OCI-LY7 (cell line): ENCODE measurements around the gene TYW1. TPM values are rescaled to one million over a fixed set of nuclear protein-coding genes. Genes with fewer than 3 reads are reported as not detected.
"Not testable (repeated sequence)": the region's sequence is repeated elsewhere in the genome, so short reads cannot be mapped to it uniquely, and the experiment has no call there.

Experiments
- BruUV-seq: library from RNA; stranded (reverse); fragments of 400-500 nt; replicated peaks from 2 replicates; lab custom pipeline; 2021; lab: Mats Ljungman, UMichigan
- CTCF ChIA-PET: fragments of 300-600 bp; sonication (Branson Sonifier 250); formaldehyde crosslinking; loops from one replicate; lab custom pipeline; 2022; ENCODE audit warnings: antibody characterized with exemption; ENCODE audit not compliant: unreplicated experiment; lab: Charles Lee
- POLR2A ChIA-PET: fragments of 300-600 bp; sonication (Branson Sonifier 250); formaldehyde crosslinking; loops from one replicate; lab custom pipeline; 2022; ENCODE audit warnings: antibody characterized with exemption; lab: Charles Lee
- DNase-seq: peaks from one replicate; pipeline ENCODE4 v3.0.0-alpha.2; 2015; ENCODE audit warnings: low spot score
- H2AFZ ChIP-seq: fragments of 200-600 bp; sonication (generic), shearing (Covaris generic); 2 replicates; pipeline ENCODE4 v1.6.1; 2014; ENCODE audit warnings: mild to moderate bottlenecking, antibody characterized with exemption, low read length, moderate library complexity
- H3K27ac ChIP-seq: fragments of 200-600 bp; sonication (generic); 2 replicates; pipeline ENCODE4 v1.5.1; 2014; ENCODE audit warnings: mixed run types, low read depth, mild to moderate bottlenecking, moderate library complexity, low read length, inconsistent platforms; ENCODE audit not compliant: poor library complexity, severe bottlenecking
- H3K36me3 ChIP-seq: fragments of 200-600 bp; sonication (generic); 2 replicates; pipeline ENCODE4 v1.6.1; 2014; ENCODE audit warnings: mild to moderate bottlenecking, antibody characterized with exemption, low read length, moderate library complexity, mixed read lengths; ENCODE audit not compliant: insufficient read depth
- H3K4me1 ChIP-seq: fragments of 200-600 bp; sonication (generic); 2 replicates; pipeline ENCODE4 v1.5.1; 2014; ENCODE audit warnings: mild to moderate bottlenecking, low read length; ENCODE audit not compliant: insufficient read depth, poor library complexity, severe bottlenecking
- H3K4me2 ChIP-seq: fragments of 200-600 bp; sonication (generic); 2 replicates; pipeline ENCODE4 v1.6.1; 2014; ENCODE audit warnings: mild to moderate bottlenecking, low read length
- H3K4me3 ChIP-seq: fragments of 200-600 bp; sonication (generic); 2 replicates; pipeline ENCODE4 v1.5.1; 2014; ENCODE audit warnings: mild to moderate bottlenecking, low read depth, low read length; ENCODE audit not compliant: poor library complexity, severe bottlenecking
- H3K79me2 ChIP-seq: fragments of 200-600 bp; sonication (generic); 2 replicates; pipeline ENCODE4 v1.6.1; 2016; ENCODE audit warnings: low read depth, mild to moderate bottlenecking, low read length, moderate library complexity, mixed read lengths; ENCODE audit not compliant: insufficient read depth
- H3K9me2 ChIP-seq: fragments of 200-600 bp; sonication (generic); 2 replicates; pipeline ENCODE4 v1.6.1; 2016; ENCODE audit warnings: mild to moderate bottlenecking, low read length, mixed read lengths; ENCODE audit not compliant: insufficient read depth
- H3K9me3 ChIP-seq: fragments of 200-600 bp; sonication (generic); 2 replicates; pipeline ENCODE4 v1.6.1; 2014; ENCODE audit warnings: mild to moderate bottlenecking, mixed run types, low read length, mixed read lengths
- H4K20me1 ChIP-seq: fragments of 200-600 bp; sonication (generic); 2 replicates; pipeline ENCODE4 v1.6.1; 2014; ENCODE audit warnings: mild to moderate bottlenecking, antibody characterized with exemption, low read length, moderate library complexity, mixed read lengths; ENCODE audit not compliant: insufficient read depth
- intact Hi-C: fragments of 100-400 bp; cut with micrococcal nuclease; formaldehyde crosslinking; loops from one replicate; pipeline ENCODE4 v1.10.0; 2022; ENCODE audit not compliant: unreplicated experiment
- total RNA-seq, 2 experiments: library from RNA; depleted of rRNA in 1 of 2; stranded (reverse); fragments of >200 nt in 1 of 2; shearing (Covaris generic) in 1 of 2; gene quantifications; 2 replicates each; pipeline ENCODE4 v1.2.3, GENCODE V29; 2014 to 2022

The TYW1 gene
- total RNA-seq, 2 experiments from 2014 or later: 17.3 to 22.3 TPM

DNA sequence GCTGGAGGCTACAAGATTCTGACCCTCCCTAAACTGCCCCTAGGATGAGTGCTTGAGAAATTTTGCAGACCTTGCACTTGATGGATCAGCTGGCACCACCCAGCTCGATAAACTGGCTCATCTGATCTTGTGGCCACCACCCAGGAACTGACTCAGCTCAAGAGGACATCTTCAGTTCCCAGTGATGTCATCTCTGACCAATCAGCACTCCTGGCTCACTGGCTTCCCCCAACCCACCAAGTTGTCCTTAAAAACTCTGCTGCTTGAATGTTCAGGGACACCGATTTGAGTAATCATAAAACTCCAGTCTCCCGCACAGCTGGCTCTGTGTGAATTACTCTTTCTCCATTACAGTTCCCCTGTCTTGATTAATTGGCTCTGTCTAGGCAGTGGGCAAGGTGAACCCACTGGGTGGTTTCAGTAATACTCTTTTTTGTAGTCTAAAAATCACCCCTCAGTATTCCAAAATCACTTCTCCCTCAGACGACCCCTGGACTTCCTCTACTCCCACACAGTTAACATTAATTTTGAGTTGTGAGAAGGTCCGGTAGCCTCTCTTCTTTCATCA is 229.8 kb downstream of the TYW1 start:
- H2AFZ ChIP-seq, BruUV-seq, DNase-seq, H3K36me3 ChIP-seq, CTCF ChIA-PET, H3K9me2 ChIP-seq, H3K9me3 ChIP-seq, intact Hi-C loops, H3K27ac ChIP-seq, H3K4me3 ChIP-seq, H3K4me2 ChIP-seq, H4K20me1 ChIP-seq, H3K79me2 ChIP-seq, POLR2A ChIA-PET, H3K4me1 ChIP-seq: not testable (repeated sequence)

DNA sequence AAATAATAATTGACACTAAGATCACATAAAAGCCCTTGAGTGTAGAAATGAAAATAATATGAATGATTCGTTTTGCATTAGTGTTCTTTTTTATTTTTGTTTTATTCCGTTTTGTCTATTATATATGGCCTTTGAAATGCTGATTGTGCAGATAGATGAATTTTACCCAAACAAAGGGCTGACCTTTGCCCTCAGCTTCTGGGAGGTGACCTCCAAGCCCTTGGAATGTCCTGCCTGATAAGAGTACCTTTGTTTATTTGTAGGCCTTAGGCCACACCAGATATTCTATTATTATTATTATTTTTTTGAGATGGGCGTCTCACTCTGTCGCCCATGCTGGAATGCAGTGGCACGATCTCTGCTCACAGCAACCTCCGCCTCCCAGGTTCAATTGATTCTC is 230.3 kb downstream of the TYW1 start:
- H3K9me3 ChIP-seq, H3K4me1 ChIP-seq, H3K4me2 ChIP-seq, CTCF ChIA-PET, H3K36me3 ChIP-seq, H2AFZ ChIP-seq, DNase-seq, H3K9me2 ChIP-seq, intact Hi-C loops, POLR2A ChIA-PET, BruUV-seq, H3K4me3 ChIP-seq, H3K27ac ChIP-seq, H4K20me1 ChIP-seq, H3K79me2 ChIP-seq: not testable (repeated sequence)

DNA sequence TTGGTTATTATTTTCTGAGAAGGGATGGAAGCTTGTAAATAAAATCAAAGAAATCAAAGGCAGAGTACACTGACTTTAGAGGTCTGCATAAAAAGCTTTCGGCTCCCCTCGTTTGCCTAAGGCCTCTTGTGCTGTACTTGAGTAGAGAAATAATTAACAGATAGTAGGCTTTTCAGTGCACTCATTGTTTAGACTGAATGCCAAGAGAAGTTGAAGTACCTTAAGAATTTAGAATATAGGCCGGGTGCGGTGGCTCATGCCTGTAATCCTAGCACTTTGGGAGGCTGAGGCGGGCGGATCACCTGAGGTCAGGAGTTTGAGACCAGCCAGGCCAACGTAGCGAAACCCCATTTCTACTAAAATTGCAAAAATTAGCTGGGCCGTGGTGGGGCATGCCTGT is 232.4 kb downstream of the TYW1 start:
- H3K9me3 ChIP-seq, H2AFZ ChIP-seq, H3K4me1 ChIP-seq, DNase-seq, intact Hi-C loops, BruUV-seq, CTCF ChIA-PET, POLR2A ChIA-PET, H3K36me3 ChIP-seq, H4K20me1 ChIP-seq, H3K4me3 ChIP-seq, H3K9me2 ChIP-seq, H3K27ac ChIP-seq, H3K4me2 ChIP-seq, H3K79me2 ChIP-seq: not testable (repeated sequence)

DNA sequence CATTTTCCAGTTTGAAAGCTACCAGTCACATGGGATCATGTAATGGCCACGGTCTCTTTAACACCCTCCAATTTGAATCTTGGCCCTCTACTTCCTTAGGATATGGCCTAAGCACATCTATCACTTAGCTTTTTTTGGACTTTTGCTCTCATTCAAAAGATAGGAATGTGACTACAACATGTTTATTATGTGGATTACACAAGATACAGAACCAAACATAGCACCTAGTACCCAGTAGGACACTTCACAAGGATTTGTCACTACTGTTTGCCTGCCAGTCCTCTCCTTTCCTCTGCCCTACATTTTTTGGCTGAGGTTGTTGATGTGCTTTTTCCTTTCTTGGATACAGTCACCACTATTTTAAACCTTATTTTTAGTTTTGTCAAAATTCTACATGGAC is 233.4 kb downstream of the TYW1 start:
- H3K9me2 ChIP-seq, H3K4me3 ChIP-seq, intact Hi-C loops, H3K9me3 ChIP-seq, POLR2A ChIA-PET, H3K36me3 ChIP-seq, CTCF ChIA-PET, H3K4me2 ChIP-seq, H3K4me1 ChIP-seq, H2AFZ ChIP-seq, H4K20me1 ChIP-seq, H3K79me2 ChIP-seq, H3K27ac ChIP-seq, BruUV-seq, DNase-seq: not testable (repeated sequence)

DNA sequence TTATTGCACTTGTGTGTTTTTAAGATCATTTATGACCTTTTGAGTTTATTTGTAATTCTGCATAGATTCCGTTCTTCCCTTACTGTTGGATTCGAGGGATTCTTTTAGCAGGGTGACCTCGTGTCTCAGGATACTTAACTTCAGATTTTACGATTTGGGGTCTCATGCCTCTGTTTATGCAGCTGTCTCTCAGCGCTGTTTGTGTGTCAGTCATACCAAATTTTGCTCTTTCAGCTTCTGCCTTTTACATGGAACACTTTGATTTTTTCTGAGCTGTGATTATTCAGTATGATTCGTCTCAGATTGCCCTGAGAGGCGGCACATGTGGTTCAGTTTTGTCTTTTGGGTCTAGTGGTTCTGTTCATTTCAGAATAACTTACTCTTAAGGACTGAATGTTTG is 236.9 kb downstream of the TYW1 start:
- BruUV-seq, POLR2A ChIA-PET: not testable (repeated sequence)

DNA sequence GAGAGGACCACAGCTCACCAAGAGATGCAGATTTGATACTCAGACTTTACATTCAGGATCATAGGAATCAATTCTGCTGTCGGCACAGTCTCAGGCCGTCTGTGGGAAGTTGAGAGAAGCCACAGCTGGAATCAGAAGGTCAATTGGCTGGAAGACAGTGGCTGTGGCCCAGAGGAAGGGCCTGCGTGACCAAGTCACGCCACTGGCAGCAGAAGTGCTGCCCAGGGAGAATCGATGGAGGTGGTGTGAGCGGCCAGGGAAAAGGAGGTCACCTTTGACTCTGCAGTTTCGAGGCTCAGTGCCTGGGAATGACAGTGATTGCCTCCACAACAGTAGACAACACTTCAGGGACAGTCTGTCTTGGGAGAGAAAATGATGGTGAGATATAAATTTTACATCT is 239.6 kb downstream of the TYW1 start:
- H3K27ac ChIP-seq, DNase-seq, BruUV-seq, H3K4me2 ChIP-seq, H2AFZ ChIP-seq, H4K20me1 ChIP-seq, POLR2A ChIA-PET, H3K79me2 ChIP-seq, H3K4me3 ChIP-seq, H3K4me1 ChIP-seq, intact Hi-C loops, CTCF ChIA-PET, H3K9me2 ChIP-seq, H3K9me3 ChIP-seq, H3K36me3 ChIP-seq: not testable (repeated sequence)

More for the DNA sequence above, 236.9 kb downstream of the TYW1 start:
- H3K9me2 ChIP-seq, intact Hi-C loops, H2AFZ ChIP-seq, H3K9me3 ChIP-seq, DNase-seq, H3K36me3 ChIP-seq, H3K4me2 ChIP-seq, H4K20me1 ChIP-seq, CTCF ChIA-PET, H3K79me2 ChIP-seq, H3K4me1 ChIP-seq, H3K4me3 ChIP-seq, H3K27ac ChIP-seq: not testable (repeated sequence)
